MV-4-11 (cell line): ENCODE measurements around the gene MYO7A.

Experiments used
- DNase-seq: peaks from one replicate; lab custom pipeline; 2025; lab: John Stamatoyannopoulos, UW

The MYO7A gene

DNA sequence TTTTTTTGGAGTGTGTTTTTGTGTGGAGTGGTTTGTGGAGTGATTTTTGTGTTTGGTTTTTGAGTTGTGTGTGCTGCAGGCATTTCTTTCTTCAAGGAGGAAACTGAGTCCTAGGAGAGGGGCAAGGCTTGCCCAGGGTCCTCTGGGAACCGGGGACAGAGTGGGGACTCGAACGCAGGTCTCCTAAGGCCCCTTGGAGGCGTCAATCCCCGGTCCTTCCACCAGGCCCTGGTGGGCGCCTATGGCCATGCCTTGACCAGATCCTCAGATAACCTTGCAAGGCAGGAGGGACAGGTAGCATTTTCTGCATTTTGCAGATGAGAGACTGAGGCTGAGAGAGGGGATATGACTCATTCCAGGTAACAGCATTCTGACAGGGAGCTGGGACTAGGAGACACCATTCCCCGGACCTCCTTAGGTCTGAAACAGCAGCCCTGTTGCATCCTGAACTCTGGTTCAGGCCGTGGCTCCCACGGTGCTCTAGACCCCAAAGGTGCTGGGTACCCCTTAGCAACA, 39.1 kb downstream of the MYO7A start:
- no peak for DNase-seq

DNA sequence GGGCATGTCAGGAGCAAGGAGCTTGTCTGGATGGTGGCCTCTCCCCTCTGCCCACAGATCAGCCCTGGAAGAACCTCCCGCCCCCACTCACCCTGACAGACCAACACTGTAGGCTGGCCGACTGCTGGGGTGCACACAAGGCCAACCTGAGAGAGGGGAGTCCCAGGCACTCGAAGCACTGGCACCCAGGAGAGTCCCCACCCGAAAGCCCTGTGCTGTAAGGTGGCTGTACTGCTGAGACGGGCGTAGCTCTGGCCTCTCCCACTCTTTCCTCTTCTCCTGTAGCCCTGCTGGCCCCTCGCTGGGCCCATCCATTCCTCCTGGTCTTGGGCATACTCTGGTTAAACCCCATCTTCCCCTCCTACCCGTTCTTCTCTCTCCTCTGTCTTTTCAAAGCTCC, 39.7 kb downstream of the MYO7A start:
- no peak for DNase-seq

DNA sequence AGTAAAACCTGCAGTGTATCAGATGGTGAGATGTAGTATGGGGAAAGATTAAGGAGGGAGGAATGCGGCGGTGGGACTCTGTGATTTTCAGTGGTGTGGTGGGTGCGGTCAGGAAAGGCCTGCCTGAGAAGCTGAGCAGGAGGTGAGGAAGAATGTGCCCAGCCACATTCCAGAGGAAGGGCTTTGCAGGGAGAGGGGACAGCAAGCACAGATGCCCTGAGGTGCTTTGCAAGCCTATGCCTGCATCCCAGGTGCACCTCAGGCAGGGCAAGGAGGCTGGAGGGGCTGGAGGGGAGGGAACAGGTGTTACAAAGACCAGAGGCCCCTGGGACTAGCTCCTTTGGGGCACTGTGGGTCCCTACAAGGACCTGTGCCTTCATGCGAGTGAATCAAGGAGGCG, 42.1 kb downstream of the MYO7A start:
- no peak for DNase-seq

DNA sequence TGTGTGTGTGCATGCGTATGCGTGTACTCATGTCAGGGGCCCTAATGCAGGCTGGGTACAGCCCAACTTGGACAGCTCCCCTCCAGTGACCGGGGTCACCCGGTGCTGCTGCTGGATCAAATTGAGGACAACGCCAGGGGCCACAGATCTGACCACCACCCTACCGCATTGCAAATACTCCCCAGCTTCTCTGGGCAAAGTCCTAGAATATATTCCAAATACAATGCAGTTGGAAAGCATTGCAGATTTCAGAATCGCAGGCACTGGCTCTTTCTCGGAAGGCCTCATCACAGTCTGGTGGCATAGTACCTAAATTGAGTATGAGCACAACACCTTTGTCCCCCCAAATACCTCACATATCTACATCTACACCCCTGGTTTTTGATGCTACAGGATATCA, 43.2 kb downstream of the MYO7A start:
- DNase-seq: no peak

DNA sequence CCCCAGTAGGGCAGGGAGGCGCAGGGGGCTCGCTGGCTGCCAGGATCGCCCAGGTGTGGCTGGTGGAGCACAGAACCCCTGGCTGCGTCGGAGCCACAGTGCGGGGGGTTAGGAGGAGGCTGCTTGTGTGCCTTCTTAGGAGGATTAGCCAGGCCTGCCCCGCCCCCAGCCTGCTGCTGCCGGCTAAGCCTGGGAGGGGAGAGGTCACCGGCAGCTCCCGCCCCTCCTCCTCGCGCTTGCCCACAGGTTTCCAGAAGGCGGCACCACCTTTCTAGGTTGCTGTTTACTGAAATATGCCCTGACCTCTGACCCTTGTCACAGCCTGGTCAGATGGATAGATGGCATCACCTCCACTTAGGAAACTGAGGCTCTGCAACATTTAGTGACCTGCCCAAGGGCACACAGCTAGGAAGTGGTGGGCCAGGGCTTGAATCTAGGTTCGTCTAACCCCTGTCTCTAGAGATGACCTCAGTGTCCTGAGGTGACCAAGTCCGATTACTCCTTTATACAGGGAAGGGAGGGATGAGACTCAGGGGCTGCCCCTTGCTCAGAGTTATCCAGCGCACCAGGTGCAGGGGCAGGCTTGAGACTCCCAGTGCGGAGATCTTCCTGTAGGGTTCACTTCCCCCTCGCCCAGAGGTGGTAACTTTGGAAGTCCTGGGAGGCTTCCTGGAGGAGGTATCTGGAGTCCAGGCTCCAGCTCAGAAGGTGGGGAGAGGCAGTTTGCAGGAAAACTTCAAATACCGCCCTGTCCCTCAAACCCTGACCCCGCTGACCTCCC, 44.0 kb downstream of the MYO7A start:
- DNase-seq: no peak

DNA sequence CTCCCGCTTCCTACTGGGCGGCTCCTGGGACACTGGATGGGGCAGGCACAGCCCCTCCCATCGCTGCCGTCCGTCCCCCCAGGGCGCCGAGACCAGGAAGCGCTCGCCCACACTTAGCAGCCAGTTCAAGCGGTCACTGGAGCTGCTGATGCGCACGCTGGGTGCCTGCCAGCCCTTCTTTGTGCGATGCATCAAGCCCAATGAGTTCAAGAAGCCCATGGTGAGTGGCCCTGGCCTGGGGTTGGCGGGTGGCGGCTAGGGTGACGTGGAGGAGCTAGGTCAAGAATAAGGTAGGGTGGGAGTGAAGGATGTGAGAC, 44.6 kb downstream of the MYO7A start:
- no peak for DNase-seq

DNA sequence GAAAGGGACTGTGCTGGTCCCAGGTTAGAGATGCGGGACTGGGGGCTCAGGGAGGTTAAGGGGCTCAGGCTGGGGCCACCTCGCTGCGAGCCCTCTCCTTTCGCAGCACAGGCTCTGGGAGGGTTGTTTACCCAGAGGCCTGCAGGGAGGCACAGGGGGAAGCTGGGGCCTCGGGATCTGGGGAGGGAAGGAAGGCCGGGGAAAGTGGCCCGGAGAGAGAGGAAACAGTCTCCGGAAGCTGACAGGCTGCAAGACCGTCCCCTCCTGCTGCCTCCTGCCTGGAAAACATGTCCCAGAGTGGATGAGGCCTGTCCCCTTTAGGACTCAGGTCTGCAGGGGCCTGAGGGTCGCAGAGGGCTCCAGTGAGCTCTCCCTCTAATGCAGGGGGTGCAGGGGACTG, 45.4 kb downstream of the MYO7A start:
- DNase-seq: no peak

DNA sequence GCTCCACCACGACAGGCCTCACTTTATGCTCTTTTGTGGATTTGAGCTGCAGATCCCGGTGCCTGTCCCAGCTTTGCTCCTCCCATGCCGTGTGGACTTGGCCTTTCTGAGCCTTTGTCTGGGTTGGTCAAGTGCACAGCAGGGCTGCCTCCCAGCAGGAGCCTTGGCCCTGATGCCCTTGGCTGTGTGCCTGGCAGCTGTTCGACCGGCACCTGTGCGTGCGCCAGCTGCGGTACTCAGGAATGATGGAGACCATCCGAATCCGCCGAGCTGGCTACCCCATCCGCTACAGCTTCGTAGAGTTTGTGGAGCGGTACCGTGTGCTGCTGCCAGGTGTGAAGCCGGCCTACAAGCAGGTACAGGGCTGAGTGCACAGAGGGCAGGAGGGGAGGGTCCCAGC, 46.5 kb downstream of the MYO7A start:
- DNase-seq: no peak

DNA sequence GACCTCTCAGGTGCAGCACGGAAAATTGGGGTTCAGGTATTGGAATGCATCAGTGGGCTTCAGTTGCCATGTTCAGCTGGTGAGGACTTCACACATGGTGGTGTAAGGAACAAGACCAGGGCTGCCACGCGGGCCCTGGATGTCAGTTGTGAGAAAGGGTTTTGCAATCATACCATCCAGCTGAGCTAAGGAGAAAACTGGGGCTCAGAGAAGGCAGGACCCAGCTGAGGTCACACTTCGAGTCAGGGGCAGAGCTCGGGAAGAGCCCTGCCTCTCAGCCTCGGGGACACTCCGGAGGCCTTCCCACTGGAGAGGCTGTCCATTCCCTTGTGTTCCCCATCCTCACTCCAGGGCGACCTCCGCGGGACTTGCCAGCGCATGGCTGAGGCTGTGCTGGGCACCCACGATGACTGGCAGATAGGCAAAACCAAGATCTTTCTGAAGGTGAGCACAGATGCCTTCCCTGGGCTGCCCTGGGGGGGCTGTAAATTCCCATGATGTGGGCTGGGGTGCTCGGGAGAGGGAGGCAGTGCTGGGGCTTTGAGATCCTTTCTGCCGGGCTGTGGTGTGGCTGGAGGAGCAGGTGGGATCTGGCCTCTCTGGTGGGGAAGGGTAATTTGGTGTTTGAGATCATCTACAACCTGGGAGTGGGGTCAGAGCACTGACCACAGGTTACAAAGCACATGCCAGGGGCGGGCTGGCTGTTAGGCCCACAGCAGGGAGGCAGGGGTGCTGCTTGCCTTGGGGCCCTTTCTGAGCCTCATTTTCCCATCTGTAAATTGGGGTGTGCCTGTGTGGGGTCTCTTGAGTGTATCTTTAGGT, 47.2 kb downstream of the MYO7A start:
- DNase-seq: peak; percentile 82

DNA sequence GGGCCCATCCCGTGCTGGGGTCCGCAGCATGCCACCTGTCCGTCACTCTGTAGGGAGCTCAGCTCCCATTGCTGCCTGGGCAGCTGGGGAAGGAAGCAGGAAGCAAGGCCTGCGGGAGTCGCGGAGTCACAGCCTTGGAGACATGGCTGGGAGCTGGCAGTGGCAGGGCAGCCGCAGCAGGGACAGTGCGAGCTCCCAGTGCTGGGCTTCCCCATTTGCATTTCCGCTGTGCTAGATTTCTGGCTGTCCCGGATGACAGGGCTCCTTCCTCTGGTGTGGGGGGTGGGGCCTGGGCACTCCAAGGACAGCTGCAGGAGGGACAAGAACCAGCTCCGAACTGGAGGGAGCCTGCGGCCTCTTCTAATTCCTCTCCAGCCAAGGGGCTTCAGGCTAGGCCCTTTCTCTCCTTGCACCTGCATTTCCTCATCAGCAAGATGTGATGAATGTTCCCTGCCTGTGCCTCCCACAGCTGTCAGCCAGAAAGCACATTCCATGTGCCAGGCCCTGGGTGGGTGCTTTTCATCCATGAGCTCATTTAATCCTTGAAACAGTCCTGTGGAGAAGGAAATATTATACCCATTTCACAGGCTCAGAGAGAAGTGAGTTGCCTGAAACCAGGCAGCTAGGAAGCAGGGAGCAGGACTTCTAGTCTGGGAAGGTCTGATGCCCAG, 48.0 kb downstream of the MYO7A start:
- peak; percentile 84 for DNase-seq

DNA sequence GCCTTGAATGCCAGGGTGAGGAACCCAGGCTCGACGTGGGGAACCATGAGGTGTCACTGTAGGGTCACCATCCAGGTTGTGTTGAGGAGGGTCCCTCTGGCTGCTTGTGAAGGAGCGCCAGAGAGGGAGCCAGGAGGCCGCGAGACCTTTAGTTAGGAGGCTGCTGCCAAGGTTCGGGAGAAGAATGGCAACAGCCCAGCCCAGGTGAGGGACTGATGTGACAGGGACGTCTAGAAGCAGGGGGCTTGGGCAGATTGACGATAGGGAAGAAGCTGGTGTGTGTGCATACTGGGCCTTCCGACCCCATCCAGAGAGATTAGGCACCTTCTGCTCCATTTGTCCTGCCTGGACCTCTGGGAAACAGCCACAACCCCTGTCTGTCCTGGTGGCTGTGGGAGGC, 49.0 kb downstream of the MYO7A start:
- no peak for DNase-seq

DNA sequence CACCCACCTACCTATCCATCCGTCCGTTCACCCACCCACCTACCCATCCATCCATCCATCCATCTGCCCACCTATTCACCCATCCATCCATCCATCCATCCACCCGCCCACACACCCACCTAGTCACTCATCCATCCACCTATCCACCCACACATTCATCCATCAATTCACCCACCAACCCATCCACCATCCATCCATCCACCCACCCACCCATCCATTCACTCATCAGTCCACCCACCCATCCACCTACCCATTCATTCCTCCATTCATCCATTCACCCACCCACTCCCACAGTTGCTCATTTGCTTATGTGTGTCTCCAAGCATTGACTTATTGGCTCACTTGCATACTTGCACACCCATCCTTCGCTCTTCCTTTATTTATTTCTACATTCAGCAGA, 50.1 kb downstream of the MYO7A start:
- no peak for DNase-seq

DNA sequence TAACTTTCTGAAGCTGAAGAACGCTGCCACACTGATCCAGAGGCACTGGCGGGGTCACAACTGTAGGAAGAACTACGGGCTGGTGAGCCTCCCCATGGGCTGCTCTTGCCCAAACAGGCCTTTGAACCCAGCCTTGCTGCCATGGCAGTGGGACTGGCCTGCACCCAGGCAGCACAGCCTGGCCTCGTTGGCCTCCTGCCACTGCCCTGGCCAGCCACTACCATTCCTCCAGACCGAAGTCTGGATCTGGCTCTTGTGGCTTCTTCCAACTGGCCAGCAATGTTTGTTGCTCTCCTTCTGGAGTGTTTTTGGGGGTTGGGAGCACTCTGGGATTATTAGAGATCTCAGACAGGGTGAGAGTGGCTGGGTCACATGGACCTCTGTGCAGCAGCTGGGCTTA, 51.0 kb downstream of the MYO7A start:
- DNase-seq: no peak

DNA sequence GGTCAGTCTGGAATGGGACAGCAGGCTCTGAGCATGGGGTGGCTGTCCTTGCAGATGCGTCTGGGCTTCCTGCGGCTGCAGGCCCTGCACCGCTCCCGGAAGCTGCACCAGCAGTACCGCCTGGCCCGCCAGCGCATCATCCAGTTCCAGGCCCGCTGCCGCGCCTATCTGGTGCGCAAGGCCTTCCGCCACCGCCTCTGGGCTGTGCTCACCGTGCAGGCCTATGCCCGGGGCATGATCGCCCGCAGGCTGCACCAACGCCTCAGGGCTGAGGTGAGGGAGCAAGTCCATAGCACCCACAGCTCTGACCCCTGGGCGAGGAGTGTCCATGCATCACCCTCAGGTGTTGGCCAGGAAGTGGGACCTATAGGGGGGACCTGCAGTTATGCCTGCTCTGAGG, 51.6 kb downstream of the MYO7A start:
- DNase-seq: no peak

DNA sequence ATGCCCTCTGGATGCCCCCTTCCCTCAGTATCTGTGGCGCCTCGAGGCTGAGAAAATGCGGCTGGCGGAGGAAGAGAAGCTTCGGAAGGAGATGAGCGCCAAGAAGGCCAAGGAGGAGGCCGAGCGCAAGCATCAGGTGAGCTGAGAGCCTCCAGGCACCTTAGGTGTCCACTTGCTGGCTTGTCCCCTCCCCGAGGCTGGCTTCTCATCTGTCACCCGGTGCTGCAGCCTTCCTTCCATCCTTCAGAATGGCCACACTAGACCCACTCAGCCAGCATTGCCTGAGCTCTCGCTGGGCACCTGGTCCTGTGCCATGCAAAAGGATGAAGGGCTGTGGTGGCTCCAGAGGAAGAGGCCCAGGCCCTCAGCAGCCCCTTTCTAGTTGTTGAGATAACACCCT, 52.3 kb downstream of the MYO7A start:
- no peak for DNase-seq

DNA sequence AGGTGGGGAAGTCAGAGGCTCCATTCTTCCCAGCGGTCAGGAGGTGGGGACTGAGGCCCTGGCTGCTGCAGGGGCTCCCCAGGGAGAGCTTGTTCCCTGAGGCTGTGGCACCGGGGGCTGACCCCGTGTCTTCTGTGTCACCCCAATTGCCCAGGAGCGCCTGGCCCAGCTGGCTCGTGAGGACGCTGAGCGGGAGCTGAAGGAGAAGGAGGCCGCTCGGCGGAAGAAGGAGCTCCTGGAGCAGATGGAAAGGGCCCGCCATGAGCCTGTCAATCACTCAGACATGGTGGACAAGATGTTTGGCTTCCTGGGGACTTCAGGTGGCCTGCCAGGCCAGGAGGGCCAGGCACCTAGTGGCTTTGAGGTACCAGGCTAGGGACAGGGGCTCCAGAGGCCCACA, 53.2 kb downstream of the MYO7A start:
- DNase-seq: no peak

DNA sequence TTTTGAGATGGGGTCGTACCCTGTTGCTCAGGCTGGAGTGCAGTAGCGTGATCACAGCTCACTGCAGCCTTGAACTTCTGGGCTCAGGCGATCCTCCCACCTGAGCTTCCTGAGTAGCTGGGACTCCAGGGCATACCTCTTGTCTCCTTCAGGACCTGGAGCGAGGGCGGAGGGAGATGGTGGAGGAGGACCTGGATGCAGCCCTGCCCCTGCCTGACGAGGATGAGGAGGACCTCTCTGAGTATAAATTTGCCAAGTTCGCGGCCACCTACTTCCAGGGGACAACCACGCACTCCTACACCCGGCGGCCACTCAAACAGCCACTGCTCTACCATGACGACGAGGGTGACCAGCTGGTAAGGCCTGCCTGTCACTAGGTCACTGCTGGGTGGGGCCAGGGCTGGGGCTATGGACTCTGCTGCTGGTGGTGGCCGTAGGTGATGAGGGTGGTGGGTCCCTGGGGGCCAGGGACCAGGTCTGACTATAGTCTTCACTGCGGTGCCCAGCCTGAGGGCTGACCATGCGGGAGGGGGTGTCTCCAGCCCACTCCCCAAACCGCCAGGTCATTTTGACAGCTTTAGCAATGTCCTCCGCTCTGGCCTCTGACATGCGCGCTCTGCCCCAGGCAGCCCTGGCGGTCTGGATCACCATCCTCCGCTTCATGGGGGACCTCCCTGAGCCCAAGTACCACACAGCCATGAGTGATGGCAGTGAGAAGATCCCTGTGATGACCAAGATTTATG, 53.9 kb downstream of the MYO7A start:
- no peak for DNase-seq

DNA sequence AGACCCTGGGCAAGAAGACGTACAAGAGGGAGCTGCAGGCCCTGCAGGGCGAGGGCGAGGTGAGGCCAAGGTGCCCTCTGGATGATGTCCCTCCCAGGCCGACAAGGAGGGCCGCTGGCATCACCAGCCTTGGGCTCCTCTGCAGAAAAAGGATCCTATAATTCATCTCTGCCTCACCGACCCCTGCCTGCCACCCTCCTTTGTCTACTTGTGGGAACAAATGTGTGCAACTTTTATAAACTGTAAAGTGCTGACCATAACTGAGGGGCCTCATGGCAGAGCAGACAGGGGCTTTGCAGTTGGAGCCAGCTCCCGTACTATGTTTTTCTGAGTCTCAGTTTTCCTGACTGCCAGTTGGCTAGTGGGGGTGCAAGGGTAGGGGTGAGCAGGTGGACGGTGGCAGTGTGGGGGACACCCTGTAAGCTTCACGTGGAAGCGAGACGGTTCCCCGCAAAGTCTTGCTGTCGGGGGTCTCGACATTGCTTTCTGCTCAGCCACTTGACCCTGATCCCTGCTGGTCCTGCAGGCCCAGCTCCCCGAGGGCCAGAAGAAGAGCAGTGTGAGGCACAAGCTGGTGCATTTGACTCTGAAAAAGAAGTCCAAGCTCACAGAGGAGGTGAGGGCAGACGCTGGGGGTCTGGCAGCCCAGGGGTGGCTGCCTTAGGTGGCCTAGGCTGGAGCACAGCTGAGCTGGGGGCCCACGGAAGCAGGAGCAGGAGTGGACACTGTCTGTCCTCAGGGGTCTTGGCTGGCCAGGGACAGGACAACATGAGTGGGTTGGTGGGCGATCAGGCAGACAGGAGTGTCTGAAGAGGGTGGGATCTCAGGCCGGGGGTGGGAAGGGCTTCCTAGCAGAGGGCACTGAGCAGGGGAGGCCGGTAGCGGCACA, 54.7 kb downstream of the MYO7A start:
- no peak for DNase-seq

DNA sequence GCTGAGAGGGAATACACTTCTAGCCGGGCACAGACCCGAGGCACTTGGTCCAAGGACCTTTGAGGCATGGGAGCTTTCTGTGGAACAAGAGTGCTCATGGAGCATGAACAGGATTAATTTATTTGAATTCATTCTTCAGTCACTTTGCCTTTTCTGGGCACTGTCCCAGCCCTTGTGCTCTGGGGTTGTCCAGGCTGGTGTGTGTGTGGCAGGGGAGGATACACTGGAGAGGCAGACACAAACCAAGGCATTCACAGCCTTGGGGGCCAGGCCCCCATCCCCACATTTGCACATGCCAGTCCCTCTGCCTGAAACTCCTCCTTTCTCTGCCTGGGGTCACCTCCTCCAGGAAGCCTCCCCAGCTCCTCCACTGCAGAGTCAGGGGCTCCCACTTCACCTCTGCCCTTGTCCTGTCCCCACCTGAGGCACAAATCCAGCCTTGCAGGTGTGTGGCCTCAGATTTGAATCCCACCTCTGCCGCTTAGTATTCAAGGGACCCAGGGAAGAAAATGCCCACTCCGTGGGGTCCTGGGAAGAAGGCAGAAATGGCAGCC, 55.5 kb downstream of the MYO7A start:
- DNase-seq: no peak

DNA sequence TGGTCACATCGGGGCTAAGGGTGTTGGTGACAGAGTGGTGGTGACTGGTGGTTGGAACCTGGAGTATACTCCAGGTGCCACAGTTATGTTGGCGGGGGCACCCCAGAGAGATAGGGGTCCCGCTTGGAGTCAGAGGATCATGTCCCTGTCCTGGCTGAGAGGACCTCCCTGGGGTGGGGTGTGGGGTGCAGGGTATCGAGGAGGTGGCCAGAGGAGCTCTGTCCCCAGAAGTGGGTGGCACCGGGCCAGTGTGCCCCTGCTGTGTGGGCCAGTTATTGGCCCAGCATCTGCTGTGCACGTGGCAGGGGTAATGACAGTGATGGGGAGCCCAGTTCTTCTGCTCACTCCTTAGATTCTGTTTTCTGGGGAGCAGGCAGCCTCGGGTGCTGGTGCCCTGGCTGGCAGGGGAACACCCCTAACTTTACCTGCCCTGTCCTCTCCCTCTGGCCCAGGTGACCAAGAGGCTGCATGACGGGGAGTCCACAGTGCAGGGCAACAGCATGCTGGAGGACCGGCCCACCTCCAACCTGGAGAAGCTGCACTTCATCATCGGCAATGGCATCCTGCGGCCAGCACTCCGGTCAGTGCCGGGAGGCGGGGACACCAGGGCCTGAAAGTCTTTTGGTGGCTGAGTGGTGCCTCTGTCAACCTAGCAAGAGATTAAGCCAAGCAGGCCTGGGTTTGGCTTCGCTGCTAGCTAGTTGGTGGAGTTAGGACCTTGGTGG, 56.3 kb downstream of the MYO7A start:
- no peak for DNase-seq
